Measurements from ENCODE around the gene TRIM3.

TRIM3 gene

DNA sequence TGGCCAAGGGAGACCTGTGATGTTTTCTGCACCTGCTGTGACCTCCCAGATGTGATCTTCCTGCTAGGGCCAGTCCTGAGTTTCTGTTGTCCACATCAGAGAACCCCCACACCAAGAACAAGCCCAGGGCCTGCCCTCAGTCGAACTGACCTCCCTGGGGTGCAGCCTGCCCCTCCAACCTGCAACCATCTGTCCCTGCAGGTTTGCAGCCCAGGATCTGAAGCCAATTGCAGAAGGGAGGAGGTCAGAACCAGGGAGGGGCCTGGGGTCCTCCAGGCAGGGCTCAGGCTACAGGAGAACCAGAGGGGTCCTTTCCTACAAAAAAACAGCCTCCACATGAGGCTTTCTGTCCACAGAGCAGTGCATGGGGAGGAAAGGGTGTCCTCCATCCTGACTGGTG lies 807 bp downstream of the TRIM3 start:
- ATAC-seq (replicated peaks) (no peak), DNase-seq (no peak)
- no peaks in the 10 kb centered on the region for H3K9me3 Mint-ChIP-seq
- peaks cover 13% of the 10 kb centered on the region for H3K36me3 Mint-ChIP-seq (ENCODE audit: insufficient read depth)
- H3K27ac Mint-ChIP-seq = peak overlapping the region; percentile 83 to 90
- H3K27me3 Mint-ChIP-seq = no peaks in the 10 kb centered on the region
- H3K4me1 Mint-ChIP-seq (ENCODE audit: low read depth in 2 of 2) = peaks cover 16 to 19% of the 10 kb centered on the region in 2 donors
- peak overlapping the region; percentile 88 to 89 for H3K4me3 Mint-ChIP-seq

DNA sequence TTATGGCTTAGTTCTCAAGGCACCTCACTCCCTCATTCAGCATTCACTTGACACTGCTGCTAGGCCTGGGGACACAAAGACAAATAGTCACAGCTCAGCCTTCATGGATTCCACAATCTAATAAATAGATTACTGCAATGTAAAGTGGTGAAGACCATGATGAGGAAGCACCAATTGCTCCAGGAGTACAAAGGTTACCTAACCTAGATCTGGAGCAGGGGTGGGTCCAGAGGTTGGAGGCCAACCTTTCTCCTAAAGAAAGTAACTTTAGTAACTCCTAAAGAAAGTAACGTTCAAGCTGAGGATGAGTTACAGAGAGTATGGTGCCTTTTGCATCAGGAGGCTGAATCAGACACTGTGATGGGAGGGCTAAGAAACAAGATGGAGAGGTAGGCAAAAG lies 4.1 kb downstream of the TRIM3 start:
- DNase-seq (no peak), ATAC-seq (replicated peaks) (no peak)
- Mint-ChIP-seq H3K9me3 (no peaks in the 10 kb centered on the region), H3K4me3 (no peak overlapping the region), H3K36me3 (ENCODE audit: insufficient read depth) (peaks cover 8% of the 10 kb centered on the region), H3K27me3 (no peaks in the 10 kb centered on the region), H3K4me1 (ENCODE audit: low read depth in 2 of 2) (peaks cover 14 to 24% of the 10 kb centered on the region in 2 donors), H3K27ac (no peak overlapping the region)

DNA sequence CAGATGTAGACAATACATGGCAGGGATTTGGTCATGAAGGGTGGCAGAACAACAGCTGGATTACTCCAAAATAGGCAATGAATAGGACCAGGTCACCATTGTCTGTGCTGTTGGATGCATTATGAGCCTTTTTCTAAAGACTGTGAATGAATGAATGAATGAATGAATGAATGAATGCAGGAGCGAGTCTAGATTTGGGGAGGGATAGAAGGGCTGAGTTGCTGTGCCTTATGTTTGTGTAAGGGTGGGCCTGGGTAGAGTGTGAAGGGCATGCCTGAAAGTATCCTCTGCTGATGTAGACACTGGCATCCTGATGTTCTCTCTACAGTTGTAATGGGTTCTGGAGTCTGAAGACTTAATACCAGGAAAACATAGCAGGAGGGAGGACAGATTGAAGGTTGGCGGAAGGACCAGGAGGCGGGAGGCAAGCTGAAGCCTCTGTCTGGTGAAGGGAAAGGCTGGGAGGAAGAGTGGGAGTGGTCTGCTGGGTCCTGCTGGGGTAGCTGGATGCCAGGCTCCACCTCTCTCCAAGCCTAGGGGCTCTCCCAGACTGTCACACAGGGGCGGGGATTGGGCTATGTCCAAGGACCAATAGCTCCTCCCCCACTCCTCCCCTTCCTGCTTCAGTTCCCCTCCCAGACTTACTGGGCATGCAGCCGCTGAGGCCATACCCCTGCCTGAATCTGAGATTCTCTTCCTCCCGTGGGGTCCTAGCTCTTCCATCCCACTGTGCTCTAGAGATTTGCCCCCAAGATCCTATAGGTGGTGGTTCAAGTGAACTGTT lies 4.8 kb downstream of the TRIM3 start:
- Mint-ChIP-seq H3K4me1 (ENCODE audit: low read depth in 2 of 2) (peaks cover 11 to 18% of the 10 kb centered on the region in 2 donors), H3K9me3 (no peaks in the 10 kb centered on the region), H3K27me3 (no peaks in the 10 kb centered on the region), H3K27ac (no peak overlapping the region), H3K4me3 (no peak overlapping the region), H3K36me3 (ENCODE audit: insufficient read depth) (peaks cover 4% of the 10 kb centered on the region)
- DNase-seq (no peak), ATAC-seq (replicated peaks) (no peak)

DNA sequence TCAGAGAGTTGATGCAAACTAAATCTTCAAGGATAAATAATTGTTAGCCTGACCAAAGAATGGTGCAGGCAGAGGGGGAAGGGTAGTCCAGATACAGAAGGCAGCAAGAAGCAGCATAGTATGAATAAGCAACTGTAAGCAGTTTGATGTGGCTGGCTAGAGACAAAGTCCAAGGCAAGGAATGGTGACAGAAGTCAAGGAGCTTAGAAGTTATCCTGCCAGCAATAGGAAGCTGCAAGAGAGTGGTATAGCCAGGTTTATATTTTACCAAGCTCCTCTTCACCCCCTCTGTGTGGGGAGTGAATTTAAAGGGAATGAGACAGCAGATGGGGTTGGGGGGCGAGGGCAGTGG lies 14.7 kb downstream of the TRIM3 start:
- DNase-seq (no peak), ATAC-seq (replicated peaks) (no peak)
- Mint-ChIP-seq H3K9me3 (no peaks in the 10 kb centered on the region), H3K36me3 (ENCODE audit: insufficient read depth) (peaks cover 6% of the 10 kb centered on the region), H3K4me1 (ENCODE audit: low read depth in 2 of 2) (no peaks in the 10 kb centered on the region), H3K27ac (no peak overlapping the region), H3K4me3 (no peak overlapping the region), H3K27me3 (no peaks in the 10 kb centered on the region)

DNA sequence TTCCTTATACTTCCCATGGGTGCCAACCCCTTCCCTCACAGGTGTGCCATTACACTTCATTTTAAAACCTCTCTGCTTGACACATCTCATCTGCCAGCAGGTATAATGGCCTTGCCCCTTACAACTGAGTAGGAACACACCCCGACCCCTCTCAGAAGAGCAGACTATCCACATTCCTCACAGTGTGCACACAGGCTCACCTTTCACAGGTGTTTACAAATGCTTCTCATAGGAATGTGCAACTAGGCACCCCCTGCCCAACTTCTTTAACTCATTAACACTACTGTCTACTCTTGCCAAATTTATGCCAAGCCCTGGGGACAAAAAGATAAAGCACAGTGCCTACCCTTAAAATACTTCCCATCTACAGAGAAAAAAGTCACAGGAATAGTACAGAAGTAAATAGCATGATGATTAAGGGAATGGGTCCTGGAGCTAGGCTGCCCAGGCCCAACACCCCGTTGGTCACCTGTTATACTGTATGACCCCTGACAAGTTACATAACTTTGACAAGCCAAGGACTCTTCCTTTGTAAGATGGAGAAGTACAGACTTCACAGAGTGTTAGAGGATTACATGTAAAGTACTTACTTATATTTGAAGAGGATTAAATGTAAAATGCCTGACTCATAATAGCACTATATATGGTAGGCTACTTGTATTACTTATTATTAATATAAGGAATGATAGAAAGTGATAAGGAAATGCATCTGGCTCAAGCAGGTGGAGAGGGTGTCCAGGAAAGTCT lies 15.2 kb downstream of the TRIM3 start:
- no peak for DNase-seq
- H3K36me3 Mint-ChIP-seq (ENCODE audit: insufficient read depth) = peaks cover 10% of the 10 kb centered on the region
- ATAC-seq (replicated peaks) = no peak
- H3K27me3 Mint-ChIP-seq = no peaks in the 10 kb centered on the region
- no peaks in the 10 kb centered on the region for H3K9me3 Mint-ChIP-seq
- H3K4me3 Mint-ChIP-seq = no peak overlapping the region
- H3K27ac Mint-ChIP-seq = no peak overlapping the region
- no peaks in the 10 kb centered on the region for H3K4me1 Mint-ChIP-seq (ENCODE audit: low read depth in 2 of 2)

DNA sequence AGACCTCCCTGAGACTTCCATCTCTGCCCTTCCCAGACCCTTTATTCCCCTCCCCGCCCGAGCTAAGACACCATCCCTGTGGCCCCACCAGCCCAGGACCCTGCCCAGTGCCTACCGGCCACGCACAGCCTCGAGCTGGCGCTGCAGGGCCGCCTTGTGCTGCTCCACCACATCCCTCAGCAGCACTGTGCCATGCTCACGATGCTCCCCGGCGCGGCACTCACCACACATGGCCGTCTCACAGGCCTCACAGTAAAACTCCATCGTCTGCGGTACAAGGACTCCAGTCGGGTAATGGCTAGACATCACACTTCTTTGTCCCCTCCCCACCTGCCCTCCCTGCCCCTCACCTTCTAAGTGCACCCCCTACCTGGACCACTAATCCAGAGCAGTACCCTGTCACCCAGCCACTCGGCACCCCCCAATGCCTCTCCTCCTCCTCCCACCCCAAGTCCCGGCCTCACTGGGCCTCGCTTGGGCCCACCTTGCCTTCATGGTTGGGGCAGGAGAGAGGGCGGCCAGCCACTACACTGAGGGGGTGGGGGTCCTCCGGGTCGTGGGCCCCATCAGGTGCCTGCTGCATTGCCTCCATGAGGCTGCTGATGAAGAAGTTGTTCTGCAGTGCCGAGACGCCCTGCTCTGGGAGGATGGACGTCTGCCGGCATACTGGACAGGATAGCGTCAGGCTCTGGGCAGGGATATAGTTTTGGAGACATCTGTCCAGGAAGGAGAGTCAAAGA lies 16.0 kb downstream of the TRIM3 start:
- ATAC-seq (replicated peaks) (no peak), DNase-seq (no peak)
- Mint-ChIP-seq H3K27me3 (no peaks in the 10 kb centered on the region), H3K36me3 (ENCODE audit: insufficient read depth) (peaks cover 11% of the 10 kb centered on the region), H3K4me1 (ENCODE audit: low read depth in 2 of 2) (no peaks in the 10 kb centered on the region), H3K4me3 (no peak overlapping the region), H3K9me3 (no peaks in the 10 kb centered on the region), H3K27ac (no peak overlapping the region)

DNA sequence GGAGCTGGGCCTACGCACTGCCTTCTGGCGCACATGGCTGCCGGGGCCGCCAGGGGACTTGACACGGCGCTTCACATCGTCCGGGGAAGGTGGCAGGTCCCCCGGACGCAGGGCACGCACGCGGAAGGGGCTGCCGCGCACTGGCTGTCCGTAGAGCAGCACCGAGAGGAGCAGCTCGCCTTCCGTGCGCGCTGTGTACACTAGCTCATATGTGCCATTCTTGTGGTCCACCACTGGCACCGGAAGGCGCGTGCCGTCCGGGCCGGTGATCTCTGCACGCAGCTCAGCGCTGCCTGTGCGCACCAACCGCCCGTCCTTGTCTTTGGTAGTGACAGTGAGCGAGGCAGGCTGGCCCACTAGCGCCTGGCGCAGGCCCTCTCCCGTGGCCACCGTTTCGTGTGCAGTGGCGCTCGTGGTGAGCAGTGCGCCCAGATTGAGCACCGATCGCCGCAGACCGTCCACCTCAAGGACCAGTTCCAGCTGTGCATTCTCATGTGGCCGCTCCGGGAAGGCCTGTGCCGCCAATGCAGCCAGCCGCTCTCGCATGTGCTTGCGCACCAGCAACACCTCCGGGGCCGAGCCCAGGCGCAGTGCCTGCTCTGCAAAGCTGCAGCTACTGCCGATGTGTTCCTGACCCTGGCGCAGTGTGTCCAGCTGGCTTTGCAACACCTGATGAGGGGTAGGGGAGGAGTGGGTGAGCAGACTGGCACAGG lies 17.2 kb downstream of the TRIM3 start:
- Mint-ChIP-seq H3K4me1 (ENCODE audit: low read depth in 2 of 2) (no peaks in the 10 kb centered on the region), H3K27ac (no peak overlapping the region), H3K36me3 (ENCODE audit: insufficient read depth) (peaks cover 11% of the 10 kb centered on the region), H3K27me3 (no peaks in the 10 kb centered on the region), H3K9me3 (no peaks in the 10 kb centered on the region), H3K4me3 (no peak overlapping the region)
- ATAC-seq (replicated peaks) = no peak
- no peak for DNase-seq

DNA sequence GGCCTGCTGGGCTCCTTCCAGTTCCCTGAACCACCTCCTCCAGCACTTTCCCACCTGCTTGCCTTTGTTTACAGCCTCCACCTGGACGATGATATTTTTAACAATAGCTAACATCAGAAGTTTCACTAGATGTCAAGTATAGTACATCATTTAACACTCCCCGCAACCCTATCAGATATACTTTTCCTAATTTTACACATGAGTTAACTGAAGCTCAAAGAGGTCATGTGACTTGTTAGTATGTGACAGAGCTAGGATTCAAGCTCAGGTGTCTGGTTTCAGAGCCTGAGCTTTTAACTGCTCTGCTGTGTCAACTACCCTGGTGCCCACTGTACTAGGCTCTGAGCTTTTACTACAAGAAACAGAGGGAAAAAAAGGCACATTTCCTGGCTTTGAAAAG lies 18.7 kb downstream of the TRIM3 start:
- H3K27ac Mint-ChIP-seq = no peak overlapping the region
- no peak for ATAC-seq (replicated peaks)
- DNase-seq = no peak
- peaks cover 11% of the 10 kb centered on the region for H3K36me3 Mint-ChIP-seq (ENCODE audit: insufficient read depth)
- no peaks in the 10 kb centered on the region for H3K9me3 Mint-ChIP-seq
- no peaks in the 10 kb centered on the region for H3K27me3 Mint-ChIP-seq
- H3K4me3 Mint-ChIP-seq = no peak overlapping the region
- H3K4me1 Mint-ChIP-seq (ENCODE audit: low read depth in 2 of 2) = no peaks in the 10 kb centered on the region

DNA sequence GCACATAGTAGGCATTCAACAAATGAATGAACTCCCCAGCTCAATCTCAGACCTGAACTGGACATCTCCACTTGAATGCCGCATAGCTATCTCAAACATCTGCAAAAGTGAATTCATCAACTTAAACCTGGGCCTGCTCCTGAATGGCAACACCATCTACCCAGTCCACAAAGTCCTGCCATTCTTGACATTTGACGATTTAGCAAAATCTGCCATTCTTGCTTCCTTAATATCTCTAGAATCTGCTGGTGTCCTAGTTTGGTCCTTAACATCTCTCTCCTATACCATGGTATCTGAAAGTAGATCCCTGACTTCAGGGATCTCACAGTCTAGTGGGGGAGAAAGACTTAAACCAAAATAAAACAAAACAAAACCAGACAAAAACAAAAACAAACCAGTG lies 20.6 kb downstream of the TRIM3 start:
- Mint-ChIP-seq H3K4me3 (no peak overlapping the region), H3K36me3 (ENCODE audit: insufficient read depth) (peaks cover 7% of the 10 kb centered on the region), H3K27ac (no peak overlapping the region), H3K4me1 (ENCODE audit: low read depth in 2 of 2) (no peaks in the 10 kb centered on the region), H3K9me3 (no peaks in the 10 kb centered on the region), H3K27me3 (no peaks in the 10 kb centered on the region)
- no peak for DNase-seq
- ATAC-seq (replicated peaks) = no peak

DNA sequence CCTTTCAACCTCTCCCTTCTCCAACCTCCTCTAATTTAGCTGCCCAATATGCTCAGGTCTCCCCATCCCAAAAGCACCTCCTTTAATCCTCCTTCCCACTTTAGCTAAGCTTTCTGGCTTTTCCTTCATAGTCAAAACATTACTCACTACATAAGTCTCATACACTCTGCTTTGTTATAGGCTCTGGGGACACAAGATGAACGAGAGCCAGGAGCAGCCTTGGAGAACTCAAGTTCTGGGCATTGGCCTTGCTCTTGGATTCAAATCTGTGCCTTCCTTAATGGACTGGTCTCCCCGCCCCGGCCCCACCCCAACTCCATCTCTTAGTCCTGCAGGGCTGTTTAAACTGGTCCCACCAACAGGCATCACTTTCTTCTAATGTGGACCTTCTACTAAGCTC lies 21.5 kb downstream of the TRIM3 start:
- DNase-seq = no peak
- H3K9me3 Mint-ChIP-seq = no peaks in the 10 kb centered on the region
- no peak overlapping the region for H3K27ac Mint-ChIP-seq
- H3K27me3 Mint-ChIP-seq = no peaks in the 10 kb centered on the region
- ATAC-seq (replicated peaks) = no peak
- H3K4me1 Mint-ChIP-seq (ENCODE audit: low read depth in 2 of 2) = no peaks in the 10 kb centered on the region
- H3K4me3 Mint-ChIP-seq = no peak overlapping the region
- peaks cover 7% of the 10 kb centered on the region for H3K36me3 Mint-ChIP-seq (ENCODE audit: insufficient read depth)

DNA sequence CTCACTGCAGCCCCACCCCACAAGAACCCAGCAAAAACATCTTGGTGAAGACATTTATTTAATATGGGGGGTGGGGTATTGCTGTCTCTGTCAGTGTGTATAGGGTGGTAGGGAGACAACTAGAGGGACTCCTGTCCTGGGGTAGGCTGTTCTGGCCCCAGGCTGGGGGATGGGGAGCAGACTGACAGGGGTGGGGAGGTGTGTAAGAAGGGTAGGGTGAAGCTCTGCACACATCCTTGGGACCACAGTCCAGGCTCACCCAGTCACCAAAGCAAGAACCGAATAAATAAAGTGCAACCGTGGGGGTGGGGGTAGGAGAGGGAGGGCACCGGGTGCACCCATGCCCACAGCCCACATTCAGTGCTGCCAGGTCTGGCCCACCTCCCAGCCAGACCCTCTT lies 25.2 kb downstream of the TRIM3 start:
- Mint-ChIP-seq H3K4me3 (no peak overlapping the region), H3K4me1 (ENCODE audit: low read depth in 2 of 2) (no peaks in the 10 kb centered on the region), H3K27ac (no peak overlapping the region), H3K36me3 (ENCODE audit: insufficient read depth) (peaks cover under 1% of the 10 kb centered on the region), H3K27me3 (no peaks in the 10 kb centered on the region), H3K9me3 (no peaks in the 10 kb centered on the region)
- no peak for DNase-seq
- no peak for ATAC-seq (replicated peaks)

DNA sequence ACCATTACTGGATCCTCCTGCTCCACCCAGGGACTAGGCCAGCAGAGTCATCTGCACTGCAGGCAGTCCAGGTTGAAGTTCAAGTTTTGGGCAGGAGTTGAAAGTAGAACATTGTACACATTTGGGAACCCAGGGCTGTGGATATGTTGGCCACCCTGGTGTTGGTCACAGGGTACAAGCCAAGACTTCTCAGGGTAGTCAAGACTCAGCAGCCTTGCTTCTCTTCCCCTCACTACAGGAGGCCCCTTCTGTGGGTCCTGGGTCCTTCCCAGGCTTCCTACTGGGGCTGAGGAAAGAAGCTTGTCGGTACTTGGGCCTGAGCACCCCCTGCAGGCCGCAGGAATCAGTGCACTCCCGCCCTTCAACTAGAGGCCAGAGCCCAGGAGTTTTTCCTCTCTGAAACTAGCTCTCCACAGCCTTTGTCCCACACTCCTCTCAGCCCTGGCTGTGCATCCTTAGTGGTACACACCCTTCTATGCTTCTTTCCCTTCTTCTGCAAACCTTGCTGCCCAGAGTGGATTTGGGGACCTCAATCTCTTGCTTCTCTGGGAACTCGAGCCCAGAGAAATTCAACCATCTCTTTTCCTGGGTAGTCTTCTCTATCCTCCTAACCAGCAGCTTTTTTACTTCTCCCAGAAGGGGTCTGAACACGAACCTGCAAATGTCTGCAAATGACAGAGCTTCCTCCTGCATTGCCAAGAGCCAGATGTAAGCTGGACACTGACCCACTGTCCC lies 30.3 kb downstream of the TRIM3 start:
- Mint-ChIP-seq H3K4me3 (no peak overlapping the region), H3K36me3 (ENCODE audit: insufficient read depth) (no peaks in the 10 kb centered on the region), H3K27ac (no peak overlapping the region), H3K4me1 (ENCODE audit: low read depth in 2 of 2) (no peaks in the 10 kb centered on the region), H3K9me3 (no peaks in the 10 kb centered on the region), H3K27me3 (no peaks in the 10 kb centered on the region)
- DNase-seq (peak; percentile 41 to 58 (median 53)), ATAC-seq (replicated peaks) (peak; percentile 89)

DNA sequence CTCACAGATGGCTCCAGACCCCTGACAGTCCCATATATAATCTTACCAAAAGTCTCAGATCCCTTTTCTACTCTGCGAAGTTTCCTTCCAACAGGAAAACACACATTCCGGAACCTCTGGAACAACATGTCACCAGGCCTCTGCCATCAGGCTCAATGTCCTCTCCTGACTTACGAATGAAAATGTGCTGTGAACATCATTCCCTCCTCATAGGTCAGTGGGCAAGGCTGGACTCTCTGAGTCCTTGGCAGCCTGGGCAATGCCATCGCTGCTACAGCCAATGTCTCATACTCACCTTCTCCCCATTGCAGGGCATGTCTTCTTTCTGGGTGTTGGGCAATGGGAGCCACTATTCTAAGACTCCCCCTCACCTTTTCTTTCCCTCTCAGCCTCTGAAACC lies 31.3 kb downstream of the TRIM3 start:
- H3K27me3 Mint-ChIP-seq = no peaks in the 10 kb centered on the region
- DNase-seq (no peak), ATAC-seq (replicated peaks) (no peak)
- H3K27ac Mint-ChIP-seq = no peak overlapping the region
- no peaks in the 10 kb centered on the region for H3K9me3 Mint-ChIP-seq
- H3K36me3 Mint-ChIP-seq (ENCODE audit: insufficient read depth) = no peaks in the 10 kb centered on the region
- no peak overlapping the region for H3K4me3 Mint-ChIP-seq
- no peaks in the 10 kb centered on the region for H3K4me1 Mint-ChIP-seq (ENCODE audit: low read depth in 2 of 2)
